GM21528 (cell line): ENCODE data around the gene ARMH1.
"Not testable (repeated sequence)": the region's sequence is repeated elsewhere in the genome, so short reads cannot be mapped to it uniquely, and the experiment has no call there.

Experiments used
- ATAC-seq: cut with Tn5 transposase; IDR thresholded peaks from one replicate; pipeline ENCODE4 v1.9.1; 2021; ENCODE audit warnings: mild to moderate bottlenecking, moderate library complexity; ENCODE audit not compliant: unreplicated experiment, low FRiP score

Gene ARMH1

GRCh38 chr1:44664730-44665370, 9.7 kb upstream of the ARMH1 start:
- ATAC-seq = no peak

GRCh38 chr1:44666719-44667118, 7.8 kb upstream of the ARMH1 start:
- not testable (repeated sequence) for ATAC-seq

GRCh38 chr1:44670751-44671640, 3.5 kb upstream of the ARMH1 start:
- ATAC-seq = no peak

- ATAC-seq = no peak
Measured at GRCh38 chr1:44672254-44672955, 2.1 kb upstream of the ARMH1 start.

GRCh38 chr1:44672961-44673674, 1.4 kb upstream of the ARMH1 start:
- ATAC-seq = no peak

- peak; percentile 13 for ATAC-seq
Measured at GRCh38 chr1:44673675-44674112, 820 bp upstream of the ARMH1 start.

- no peak for ATAC-seq
Measured at GRCh38 chr1:44675186-44675585, 672 bp downstream of the ARMH1 start.

- ATAC-seq = no peak
Measured at GRCh38 chr1:44676484-44677200, 2.1 kb downstream of the ARMH1 start.

GRCh38 chr1:44677201-44677766, 2.8 kb downstream of the ARMH1 start:
- no peak for ATAC-seq

- ATAC-seq = no peak
Measured at GRCh38 chr1:44678120-44678519, 3.6 kb downstream of the ARMH1 start.

GRCh38 chr1:44678626-44679025, 4.1 kb downstream of the ARMH1 start:
- no peak for ATAC-seq

GRCh38 chr1:44679468-44679867, 5.0 kb downstream of the ARMH1 start:
- no peak for ATAC-seq

- no peak for ATAC-seq
Measured at GRCh38 chr1:44681905-44682882, 7.7 kb downstream of the ARMH1 start.

- no peak for ATAC-seq
Measured at GRCh38 chr1:44682883-44683265, 8.4 kb downstream of the ARMH1 start.

GRCh38 chr1:44684525-44684924, 10.0 kb downstream of the ARMH1 start:
- peak; percentile 68 for ATAC-seq

GRCh38 chr1:44685218-44685617, 10.7 kb downstream of the ARMH1 start:
- ATAC-seq = no peak

GRCh38 chr1:44685881-44686280, 11.4 kb downstream of the ARMH1 start:
- no peak for ATAC-seq

- ATAC-seq = no peak
Measured at GRCh38 chr1:44688760-44689446, 14.4 kb downstream of the ARMH1 start.
